Left renal cortex interstitium (tissue), 4 donors: ENCODE results near the gene CCNE1. TPM values are rescaled to one million over a fixed set of nuclear protein-coding genes. Genes with fewer than 3 reads are reported as not detected.

Source experiments
- DNase-seq, 4 donors: peaks; one replicate each; pipeline ENCODE4 v3.0.0-alpha.2; 2013; ENCODE audit warnings: low read depth in 4 of 4, low spot score in 2 of 4, missing footprints in 1 of 4
- polyA plus RNA-seq, 4 donors: library from polyadenylated mRNA; unstranded; fragments of 120-200 nt; gene quantifications; one replicate each; pipeline ENCODE4 v1.2.1, GENCODE V29; 2013; ENCODE audit not compliant: insufficient read length in 4 of 4

CCNE1 gene
- 10 to 100 TPM in 1 of 4 donors, 1 to 10 TPM in 3; 8.5 to 10.0 (median 9.6) TPM for polyA plus RNA-seq

DNA sequence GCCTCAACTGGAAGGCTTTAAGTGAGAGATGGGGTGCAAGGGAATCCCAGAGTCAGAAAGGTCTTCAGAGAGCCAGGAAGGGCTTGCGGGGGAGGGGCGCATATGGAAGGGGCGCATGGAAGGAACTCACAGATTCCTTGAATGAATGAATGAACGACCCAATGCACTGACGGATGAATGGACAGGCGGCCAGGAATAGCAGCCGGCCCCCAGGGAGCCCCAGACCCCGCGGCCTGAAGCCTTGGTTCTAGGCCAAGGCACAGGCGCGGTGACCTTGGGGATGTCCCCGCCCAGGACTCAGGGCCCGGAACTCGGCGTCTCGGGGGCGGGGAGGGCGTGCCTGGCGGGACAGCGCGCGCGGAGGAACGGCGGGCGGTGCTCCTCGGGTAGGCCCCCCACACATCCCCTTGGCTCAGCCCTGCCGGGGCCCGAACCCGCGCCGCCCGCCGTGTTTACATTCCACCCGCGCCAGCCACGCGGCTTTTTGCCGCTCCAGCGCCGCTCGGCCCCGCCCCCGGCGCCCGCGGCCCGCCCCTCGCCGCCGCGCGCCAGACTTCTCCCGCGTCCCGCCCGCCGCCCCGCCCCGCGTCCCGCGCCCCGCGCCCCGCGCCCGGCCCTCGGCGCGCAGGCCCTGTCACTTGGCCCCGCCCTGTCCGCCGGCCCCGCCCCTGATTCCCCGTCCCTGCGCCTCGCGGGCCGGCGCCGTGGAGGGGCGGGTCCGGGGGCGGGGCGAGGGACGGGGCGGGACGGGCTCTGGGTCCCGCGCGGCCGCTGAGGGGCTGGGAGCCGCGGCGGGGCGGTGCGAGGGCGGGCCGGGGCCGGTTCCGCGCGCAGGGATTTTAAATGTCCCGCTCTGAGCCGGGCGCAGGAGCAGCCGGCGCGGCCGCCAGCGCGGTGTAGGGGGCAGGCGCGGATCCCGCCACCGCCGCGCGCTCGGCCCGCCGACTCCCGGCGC lies at the start of gene CCNE1:
TSS of gene CCNE1 (plus strand) at position 867 of the 955 bp plus-strand sequence. CDS start 565 bp downstream, outside the sequence.
- peak in 3 of 4 donors; percentile 68 to 78 (median 71) for DNase-seq

DNA sequence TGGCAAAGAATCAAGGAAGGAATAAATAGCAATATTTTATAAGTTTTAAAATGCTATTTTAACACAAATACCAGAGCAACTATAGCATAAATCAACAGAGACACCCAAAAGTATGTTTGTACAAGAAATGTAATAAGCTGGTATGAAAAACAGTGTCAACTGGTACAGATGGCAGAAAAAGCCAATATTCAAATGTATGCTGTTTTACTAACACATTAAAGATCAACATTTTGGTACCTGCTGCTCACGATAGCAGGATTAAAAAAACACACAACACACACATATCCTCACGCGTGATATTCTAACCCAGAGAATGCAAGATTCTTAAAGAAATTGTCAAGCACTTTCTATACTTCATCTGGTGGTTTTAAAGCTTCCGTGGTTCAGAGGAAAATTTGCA lies 48.6 kb upstream of the CCNE1 start:
- no peak for DNase-seq

DNA sequence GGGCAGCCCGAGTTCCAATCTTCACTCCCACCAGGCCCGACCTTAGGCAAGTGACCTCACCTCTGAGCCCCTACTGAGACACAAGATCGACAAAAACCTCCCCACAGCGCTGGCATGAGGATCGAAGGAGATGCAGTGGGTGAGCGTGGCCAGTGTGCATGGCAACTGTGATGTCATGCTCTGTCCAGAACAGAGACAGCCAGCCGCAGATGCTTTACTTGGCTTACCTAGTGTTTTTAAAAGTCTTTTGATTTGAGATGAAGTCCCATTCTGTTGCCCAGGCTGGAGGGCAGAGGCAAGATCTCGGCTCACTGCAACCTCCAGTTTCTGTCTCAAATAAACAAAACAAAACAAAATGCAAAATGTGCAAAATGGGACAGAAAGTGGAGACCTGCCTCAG lies 47.4 kb upstream of the CCNE1 start:
- DNase-seq = no peak

DNA sequence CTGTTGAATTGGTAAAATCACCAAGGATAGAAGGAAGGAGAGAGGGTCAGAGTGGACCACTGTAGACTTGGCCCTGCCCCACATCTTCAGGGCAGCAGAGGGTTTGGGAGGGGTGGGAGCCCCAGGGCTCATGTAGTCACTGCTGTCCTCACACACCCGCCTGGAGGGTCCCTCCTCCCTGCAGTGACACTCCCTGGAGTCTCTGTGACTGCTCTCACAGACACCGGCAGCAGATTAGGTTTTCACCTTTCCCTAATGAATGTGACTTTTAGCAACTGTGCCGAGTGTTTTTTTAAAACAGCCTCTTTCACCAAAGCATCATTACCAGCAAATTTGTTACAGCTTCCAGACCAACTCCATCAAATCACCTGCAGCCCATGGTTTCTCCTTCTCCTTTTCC lies 45.7 kb upstream of the CCNE1 start:
- DNase-seq = no peak

DNA sequence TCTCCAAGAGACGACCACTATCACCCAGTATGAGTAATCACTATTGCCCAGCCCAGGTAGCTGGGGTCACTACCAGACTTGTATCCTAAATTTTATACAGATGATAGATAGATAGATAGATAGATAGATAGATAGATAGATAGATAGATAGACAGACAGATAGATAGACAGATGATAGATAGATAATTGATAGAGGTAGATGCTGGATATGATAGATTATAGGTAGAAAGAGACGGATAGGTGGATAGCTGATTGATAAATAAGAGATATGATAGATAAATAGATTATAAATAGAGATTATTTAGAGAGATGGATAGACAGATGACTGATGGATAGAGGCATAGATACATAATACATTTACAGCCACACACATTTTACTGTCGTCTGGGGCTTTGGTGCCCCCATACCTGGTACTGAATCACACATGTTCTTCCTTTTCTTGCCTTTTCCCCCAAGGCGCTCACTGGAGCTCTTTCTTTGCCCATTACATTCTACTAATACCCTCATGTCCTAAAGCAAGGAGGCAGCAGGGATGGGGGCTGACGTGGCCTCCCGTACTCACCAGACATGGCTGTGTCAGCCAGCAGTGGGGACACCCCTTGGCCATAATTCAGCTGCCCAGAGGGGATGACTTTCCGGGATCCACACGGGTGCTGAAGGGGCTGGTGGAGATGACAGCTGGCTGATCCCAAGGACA lies 44.6 kb upstream of the CCNE1 start:
- DNase-seq = no peak

DNA sequence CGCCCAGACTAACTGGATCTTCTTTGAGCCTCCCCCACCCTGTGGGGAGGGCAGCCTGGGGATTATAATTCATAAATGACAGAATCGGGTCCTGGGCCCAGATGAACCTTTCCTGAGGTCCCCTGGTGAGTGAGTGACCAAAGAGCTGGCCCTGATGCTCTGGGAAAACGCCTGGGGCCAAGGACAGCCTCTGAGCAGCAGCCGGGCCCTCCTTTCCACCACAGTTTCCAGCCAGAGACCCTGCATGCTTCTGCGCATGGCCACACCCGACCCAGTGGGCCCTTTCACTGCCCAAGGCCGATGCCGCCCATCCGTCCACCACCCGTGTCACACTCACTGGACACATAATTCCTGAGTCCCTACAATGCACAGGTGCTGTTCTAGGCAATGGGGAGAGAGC lies 43.6 kb upstream of the CCNE1 start:
- no peak for DNase-seq

DNA sequence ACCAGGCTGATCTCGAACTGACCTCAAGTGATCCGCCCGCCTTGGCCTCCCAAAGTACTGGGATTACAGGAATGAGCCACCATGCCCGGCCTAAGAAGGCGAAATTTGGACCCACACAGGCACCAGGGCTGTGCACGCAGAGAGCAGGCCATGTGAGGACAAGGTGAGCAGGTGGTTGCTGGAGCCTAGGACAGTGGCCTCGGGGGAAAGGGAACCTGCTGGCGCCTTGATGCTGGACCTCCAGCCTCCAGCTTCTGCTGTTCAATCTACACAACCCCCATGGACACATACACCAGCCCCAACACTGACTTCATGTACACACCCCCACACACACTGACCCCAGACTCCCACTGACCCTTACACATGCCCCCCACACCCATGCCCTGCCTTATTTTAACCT lies 41.8 kb upstream of the CCNE1 start:
- DNase-seq = no peak

DNA sequence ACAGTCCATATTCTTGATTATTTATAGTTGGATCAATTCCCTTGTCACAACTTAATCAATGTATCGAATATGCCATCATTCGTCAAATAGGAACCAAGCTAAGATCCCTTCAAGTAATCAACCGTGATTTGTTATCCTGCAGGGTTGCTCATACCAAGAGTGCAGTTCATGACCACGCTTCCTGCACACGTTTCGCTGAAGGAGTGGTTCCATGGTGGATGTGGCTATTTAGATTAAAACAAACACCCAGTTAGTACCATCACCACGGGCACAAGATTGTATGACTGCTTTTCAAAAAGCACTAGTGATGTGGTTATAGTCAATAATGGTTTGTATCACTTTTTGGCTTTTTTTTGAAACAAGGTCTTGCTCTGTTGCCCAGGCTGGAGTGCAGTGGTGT lies 41.1 kb upstream of the CCNE1 start:
- no peak for DNase-seq

DNA sequence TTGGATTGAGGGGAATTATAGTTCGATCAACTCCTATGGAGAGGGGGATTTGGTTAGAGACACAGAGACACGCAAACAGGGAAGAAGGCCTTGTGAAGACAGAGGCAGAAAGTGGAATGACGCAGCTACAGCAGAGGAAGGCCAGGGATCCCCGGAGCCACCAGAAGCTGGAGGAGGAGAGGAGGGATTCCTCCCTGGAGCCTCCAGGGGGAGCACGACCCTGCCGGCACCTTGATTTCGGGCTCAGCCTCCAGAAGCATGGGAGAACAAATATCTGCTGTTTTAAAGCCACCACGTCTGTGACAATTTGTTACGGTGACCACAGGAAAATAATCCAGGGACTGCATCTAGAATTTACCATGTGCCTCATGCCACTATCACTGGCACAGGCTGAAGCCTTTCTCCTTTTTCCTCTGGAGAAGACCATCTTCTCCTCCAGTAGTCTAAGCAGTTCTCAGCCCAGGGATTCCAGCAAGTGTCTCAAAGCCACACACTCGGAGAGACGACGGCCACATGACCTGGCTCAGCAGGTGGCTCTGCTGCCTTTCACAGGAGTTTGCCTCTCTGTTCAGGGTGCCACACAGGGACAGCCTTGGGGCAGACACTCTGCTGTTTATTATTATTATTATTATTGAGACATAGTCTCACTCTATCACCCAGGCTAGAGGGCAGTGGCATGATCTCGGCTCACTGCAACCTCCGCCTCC lies 39.9 kb upstream of the CCNE1 start:
- DNase-seq = peak in 1 of 4 donors; percentile 40

DNA sequence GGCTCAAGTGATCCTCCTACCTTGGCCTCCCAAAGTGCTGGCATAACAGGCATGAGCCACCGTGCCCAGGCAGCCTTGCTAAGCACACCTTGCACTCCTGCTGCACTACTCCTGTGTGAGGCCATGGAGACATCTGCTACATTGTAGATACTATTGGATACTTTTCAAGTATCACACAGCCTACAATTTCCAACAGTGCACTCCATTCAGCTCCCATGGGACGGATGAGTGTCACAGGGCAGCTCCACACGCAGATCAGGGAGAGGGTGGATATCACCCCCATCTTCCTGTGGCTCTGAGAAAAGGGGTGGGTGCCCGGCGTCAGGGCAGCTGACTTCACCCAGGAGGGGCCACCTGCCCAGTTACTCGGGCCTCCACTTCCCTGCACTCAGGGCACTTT lies 39.1 kb upstream of the CCNE1 start:
- no peak for DNase-seq

DNA sequence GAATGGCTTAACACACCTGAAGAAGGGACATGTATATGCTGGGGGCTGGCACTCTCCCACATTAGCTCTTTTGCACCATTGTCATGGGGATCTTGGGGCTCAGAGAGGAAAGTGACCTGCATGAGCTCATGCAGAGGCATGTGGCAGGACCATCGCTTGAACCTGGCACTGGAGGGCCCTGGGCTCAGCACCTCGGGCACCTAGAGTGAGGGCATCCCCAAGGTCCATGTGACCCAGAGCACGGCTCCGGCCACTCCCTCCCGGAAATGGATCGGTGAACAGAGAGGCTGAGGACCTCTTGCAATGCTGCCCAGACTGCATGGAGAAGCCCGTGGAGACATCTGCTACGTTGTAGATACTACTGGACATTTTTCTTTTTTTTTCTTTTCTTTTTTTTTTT lies 38.6 kb upstream of the CCNE1 start:
- DNase-seq = no peak

DNA sequence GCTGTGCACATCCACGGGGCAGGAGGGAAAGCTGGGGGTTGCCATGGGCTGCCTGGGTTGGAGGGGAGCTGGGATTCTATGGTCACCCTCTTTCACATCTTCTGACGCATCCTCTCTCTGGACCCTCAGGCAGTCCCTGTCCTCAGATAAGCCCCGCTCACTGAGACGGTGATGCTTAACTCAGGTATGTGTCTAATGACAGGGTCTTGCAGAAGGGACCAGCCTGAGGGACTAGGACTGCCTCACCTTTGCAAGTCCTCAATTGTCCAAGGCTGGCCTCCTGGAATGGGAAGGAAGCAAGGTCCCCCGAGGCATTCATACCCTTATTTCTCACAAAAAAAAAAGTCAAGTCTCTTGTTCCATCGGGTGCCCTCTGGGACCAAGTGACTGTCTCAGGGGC lies 37.7 kb upstream of the CCNE1 start:
- no peak for DNase-seq

DNA sequence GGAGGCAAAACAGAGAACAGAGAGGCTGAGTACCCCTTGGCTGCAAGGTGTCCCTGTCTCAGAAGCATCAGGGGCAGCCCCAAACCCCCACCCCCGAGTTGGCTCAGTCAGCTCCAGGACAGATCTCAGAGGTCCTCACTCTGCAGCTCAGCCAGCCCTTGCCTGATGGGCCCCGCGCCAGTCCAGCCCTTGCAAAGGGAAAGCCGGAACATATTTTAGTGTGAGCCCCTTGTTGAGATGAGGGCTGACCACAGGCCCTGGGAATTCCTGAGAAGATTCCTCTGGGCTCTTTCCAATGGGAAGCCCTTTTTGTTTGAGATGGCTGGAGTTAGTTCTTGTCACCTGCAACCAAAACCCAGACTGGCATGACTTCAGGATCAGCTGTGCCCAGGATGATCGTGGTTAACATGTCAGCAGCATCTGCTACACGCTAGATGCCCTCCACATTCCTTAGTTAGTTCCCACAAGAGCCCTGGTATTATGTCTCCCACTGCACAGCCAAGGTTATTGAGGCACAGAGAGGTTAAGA lies 33.9 kb upstream of the CCNE1 start:
- DNase-seq = no peak

DNA sequence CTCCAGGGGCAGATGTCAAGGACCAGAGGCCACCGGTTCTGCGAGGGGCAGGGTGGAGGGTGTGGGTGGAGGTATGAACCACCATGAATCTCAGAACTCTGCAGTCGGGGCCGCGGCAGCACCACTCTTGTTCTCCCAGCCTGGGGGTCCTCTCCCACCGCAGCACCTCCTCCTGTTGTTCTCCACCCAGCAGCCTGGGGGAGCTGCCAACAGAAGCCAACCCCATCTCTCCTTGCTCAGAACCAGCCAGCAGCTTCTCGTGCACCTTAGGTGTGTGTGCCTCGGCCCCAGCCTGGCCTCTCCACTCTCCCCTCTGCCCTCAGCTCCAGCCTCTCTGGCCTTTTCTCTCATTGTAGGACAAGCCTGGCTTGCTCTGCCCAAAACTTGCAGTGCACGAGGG lies 31.9 kb upstream of the CCNE1 start:
- no peak for DNase-seq

DNA sequence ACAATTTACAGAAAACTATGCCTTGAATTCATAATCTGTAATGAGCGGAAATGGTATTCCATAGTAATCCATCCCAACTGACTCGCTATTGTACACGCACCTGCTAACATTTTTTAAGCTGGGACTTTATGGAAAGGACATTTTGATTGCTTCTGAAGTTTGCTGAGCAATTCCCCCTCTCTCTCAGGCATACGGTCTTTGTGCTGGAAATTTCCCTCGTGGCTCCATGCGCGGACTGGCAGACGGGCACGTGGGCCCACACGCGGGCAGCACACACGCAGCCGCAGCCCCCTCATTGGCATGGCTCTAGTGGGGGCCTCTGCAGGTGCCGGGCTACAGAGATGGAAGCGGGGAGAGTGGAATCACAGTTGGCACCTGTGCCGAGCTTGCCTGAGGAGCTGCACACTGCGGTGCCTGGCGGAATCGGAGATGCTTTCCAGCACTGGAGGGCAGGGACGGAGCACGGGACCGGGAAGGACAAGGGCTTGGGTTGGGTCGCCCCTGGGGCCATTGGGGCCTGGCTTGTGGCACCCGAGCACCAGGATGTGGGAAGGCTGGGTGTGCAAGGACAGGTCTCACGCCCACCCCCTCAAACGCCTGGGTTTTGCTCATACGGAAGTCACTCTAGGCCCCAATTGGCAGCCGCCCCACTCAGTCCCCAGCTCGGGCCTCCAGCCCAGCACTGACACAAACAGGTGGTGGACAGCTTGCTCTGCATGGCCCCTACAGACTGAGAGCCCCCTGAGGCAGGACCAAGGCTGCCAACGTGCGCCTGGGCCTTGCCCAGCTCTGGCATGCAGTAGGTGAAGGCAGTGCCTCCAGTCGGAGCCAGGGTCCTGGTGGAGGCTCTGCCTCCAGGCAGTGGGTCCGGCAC lies 30.2 kb upstream of the CCNE1 start:
- no peak for DNase-seq

DNA sequence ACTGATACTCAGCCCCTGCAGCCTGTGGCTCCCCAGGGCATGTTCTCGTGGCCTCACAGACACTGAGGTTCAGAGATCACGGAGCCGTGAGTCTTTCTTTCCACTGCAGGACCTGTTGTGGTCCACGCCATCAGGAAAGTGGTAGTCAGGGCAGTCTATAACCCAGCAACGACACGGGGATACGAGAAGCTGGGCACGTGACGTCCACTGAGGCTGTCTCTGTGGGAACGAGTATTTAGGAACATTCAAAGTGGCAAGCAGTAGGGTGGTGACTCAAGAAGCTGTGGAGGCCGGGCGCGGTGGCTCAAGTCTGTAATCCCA lies 29.6 kb upstream of the CCNE1 start:
- no peak for DNase-seq

DNA sequence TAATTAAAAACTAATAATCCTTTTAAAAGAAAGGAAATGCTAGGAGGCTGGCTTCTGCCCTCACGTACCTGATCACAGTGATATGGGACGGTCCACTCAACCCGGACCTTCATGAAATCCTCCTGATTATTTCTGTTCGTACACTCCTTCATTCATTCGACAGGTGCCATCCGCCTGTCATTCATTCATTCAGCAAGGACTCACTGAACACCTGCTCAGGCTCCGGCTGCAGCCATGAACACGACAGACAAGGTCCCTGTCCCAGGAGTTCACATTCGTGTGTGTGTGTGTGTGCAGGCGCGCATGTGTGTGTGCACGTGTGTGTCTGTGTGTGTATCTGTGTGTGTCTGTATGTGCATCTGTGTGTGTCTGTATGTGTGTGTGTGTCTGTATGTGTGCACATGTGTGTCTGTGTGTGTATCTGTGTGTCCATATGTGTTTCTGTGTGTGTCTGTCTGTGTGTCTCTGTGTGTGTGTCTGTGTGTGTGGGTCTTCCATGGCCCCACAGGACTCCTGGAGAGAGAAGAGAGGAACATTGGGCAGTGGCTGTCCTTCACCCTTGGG lies 28.1 kb upstream of the CCNE1 start:
- no peak for DNase-seq

DNA sequence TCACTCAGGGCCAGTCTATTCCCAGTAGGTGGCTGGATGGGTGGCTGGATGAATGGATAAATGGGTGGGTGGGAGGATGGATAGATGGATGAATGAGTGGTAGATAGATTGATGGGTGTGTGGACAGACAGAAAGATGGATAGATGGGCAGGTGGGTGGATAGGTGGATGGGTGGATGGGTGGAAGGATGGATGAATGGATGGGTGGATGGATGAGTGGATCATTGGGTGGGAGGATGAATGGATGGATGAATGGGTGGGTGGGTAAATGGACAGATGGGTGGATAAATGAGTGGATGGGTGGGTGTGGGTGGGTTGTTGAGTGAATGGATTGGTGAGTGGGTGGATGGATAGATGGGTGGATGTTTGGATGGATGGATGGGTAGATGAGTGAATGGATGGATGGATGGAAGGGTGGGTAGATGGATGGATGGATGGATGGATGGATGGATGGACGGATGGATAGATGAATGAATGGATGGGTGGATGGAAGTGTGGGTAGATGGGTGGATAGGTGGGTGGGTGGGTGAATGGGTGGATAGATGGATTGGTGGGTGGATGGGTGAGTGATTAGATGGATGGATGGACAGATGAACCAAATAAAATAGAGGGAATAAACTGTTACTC lies 27.1 kb upstream of the CCNE1 start:
- DNase-seq = no peak

DNA sequence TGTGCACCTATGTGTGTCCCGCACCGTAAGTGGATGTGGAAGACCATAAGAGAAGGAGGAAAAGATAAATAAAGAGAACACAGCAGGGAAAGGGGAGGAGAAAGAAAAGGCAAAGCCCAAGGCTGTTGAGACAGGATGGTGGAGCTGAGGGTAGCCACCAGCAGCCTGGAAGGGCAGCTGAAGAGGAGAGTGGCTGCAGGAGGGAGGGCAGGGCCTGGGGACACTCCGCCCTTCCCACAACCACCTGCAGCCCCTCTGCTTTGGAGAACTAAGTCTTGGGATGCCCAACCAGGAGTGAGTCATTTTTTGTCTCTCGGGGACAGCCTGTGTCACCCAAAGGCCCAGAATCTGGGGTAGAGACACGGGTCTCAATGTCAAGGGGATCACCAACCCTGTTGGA lies 26.4 kb upstream of the CCNE1 start:
- no peak for DNase-seq
